Measurements from ENCODE around the gene FBXO48.
A peak's percentile ranks its signal among the peaks of the same experiment; 100 is the strongest.

The FBXO48 gene

DNA sequence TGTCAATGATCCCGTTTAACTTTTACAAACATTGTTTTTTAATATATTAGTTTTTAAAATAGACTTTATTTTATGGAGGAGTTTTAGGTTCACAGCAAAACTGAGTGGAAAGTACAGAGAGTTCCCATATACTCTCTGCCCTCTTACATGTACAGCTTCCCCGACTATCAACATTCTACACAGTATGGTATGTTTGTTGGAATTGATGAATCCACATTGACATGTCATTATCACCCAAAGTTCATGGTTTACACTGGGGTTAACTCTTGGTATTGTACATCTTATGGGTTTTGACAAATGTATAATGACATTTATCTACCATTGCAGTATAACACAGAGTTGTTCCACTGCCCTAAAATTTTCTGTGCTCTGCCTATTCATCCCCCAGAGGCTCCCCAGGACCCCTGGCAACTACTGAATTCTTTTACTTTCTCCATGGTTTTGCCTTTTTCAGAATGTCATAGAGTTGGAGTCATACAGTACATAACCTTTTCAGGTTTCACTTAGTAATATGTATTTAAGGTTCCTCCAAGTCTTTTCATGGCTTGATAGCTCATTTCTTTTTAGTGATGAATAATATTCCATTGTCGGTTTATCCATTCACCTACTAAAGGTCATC is 5.8 kb upstream of the FBXO48 start:
- Histone ChIP-seq H3K4me1 (ENCODE audit: control insufficient read depth in 2 of 2, insufficient read depth in 2 of 2, low read length in 2 of 2) (peaks cover 3 to 8% of the 10 kb centered on the region in 2 donors), H3K9ac (ENCODE audit: low read depth in 1 of 2, low read length in 2 of 2) (no peak overlapping the region), H3K27ac (ENCODE audit: low read depth in 2 of 2, low read length in 2 of 2) (no peak overlapping the region), H3K9me3 (ENCODE audit: control insufficient read depth in 2 of 2, low read length in 2 of 2) (no peaks in the 10 kb centered on the region), H3K36me3 (ENCODE audit: control insufficient read depth in 2 of 2, insufficient read depth in 2 of 2, low read length in 2 of 2) (no peaks in the 10 kb centered on the region), H3K27me3 (ENCODE audit: control insufficient read depth in 2 of 2, insufficient read depth in 2 of 2, low read length in 2 of 2) (no peaks in the 10 kb centered on the region), H3K4me3 (ENCODE audit: low read length in 2 of 2) (no peak overlapping the region)

DNA sequence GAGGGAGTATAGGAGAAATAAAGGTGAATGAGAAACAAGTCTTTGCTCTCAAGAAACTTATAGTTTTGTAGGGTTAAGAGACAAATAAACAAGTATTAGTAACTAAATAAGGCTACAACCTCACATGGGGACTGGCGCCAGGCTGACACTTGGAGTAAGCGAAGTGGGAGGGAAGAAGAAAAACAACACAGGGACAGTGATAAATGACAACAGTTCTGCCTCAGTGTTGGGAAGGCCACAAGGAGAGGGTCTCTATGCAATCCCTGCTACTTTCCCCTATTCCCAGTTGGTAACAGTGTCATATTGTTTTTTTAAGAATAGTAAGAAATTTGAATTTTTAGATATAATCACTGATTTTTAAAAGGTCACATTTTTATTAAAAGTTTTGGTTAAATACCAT is 4.3 kb upstream of the FBXO48 start:
- Histone ChIP-seq H3K27ac (ENCODE audit: low read depth in 2 of 2, low read length in 2 of 2) (no peak overlapping the region), H3K36me3 (ENCODE audit: control insufficient read depth in 2 of 2, insufficient read depth in 2 of 2, low read length in 2 of 2) (no peaks in the 10 kb centered on the region), H3K9me3 (ENCODE audit: control insufficient read depth in 2 of 2, low read length in 2 of 2) (no peaks in the 10 kb centered on the region), H3K9ac (ENCODE audit: low read depth in 1 of 2, low read length in 2 of 2) (no peak overlapping the region), H3K4me3 (ENCODE audit: low read length in 2 of 2) (no peak overlapping the region), H3K4me1 (ENCODE audit: control insufficient read depth in 2 of 2, insufficient read depth in 2 of 2, low read length in 2 of 2) (peaks cover 6 to 12% of the 10 kb centered on the region in 2 donors), H3K27me3 (ENCODE audit: control insufficient read depth in 2 of 2, insufficient read depth in 2 of 2, low read length in 2 of 2) (no peaks in the 10 kb centered on the region)

DNA sequence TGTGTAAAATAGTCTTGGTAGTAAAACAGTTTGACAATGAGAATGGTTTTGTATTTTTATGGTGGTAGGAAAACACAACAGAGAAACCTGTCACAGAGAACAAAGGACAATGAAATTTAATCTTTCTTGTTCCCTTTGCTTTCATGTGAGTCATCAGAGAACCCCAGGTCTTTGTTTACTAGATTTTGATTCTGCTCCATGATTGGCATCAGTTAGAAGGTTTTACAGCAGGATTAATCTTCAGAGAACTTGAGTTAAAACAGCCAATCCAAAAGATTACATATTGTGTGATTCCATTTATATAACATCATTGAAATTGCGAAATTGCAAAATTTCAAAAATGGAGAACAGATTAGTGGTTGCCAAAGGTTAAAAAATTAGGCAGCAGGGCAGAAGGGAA is 2.8 kb upstream of the FBXO48 start:
- H3K4me1 ChIP-seq (ENCODE audit: control insufficient read depth in 2 of 2, insufficient read depth in 2 of 2, low read length in 2 of 2): peaks cover 9 to 19% of the 10 kb centered on the region in 2 donors

DNA sequence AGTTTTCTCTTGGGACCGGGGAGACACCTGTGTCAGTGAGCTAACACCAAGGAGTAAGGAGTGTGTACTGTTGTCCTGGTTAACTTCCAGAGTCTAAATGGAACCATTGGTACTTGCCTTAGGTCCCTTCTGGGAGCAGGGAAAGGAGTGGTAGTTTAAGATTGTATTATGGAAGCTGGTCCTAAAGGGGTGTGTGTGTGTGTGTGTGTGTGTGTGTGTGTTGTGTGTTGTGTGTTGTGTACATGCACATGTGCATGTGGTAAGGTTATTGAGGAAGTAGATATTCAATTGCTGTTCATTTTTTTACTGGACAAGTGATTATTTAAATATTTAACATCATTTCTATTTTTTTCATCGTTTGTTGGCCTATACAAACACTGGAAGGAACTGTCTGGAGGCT is 1.7 kb upstream of the FBXO48 start:
- no peaks in the 10 kb centered on the region for H3K9me3 ChIP-seq (ENCODE audit: control insufficient read depth in 2 of 2, low read length in 2 of 2)
- no peak overlapping the region for H3K9ac ChIP-seq (ENCODE audit: low read depth in 1 of 2, low read length in 2 of 2)
- H3K36me3 ChIP-seq (ENCODE audit: control insufficient read depth in 2 of 2, insufficient read depth in 2 of 2, low read length in 2 of 2): no peaks in the 10 kb centered on the region
- H3K27ac ChIP-seq (ENCODE audit: low read depth in 2 of 2, low read length in 2 of 2): no peak overlapping the region
- no peaks in the 10 kb centered on the region for H3K27me3 ChIP-seq (ENCODE audit: control insufficient read depth in 2 of 2, insufficient read depth in 2 of 2, low read length in 2 of 2)
- H3K4me1 ChIP-seq (ENCODE audit: control insufficient read depth in 2 of 2, insufficient read depth in 2 of 2, low read length in 2 of 2): peaks cover 9 to 19% of the 10 kb centered on the region in 2 donors
- no peak overlapping the region for H3K4me3 ChIP-seq (ENCODE audit: low read length in 2 of 2)

More for the DNA sequence above, 2.8 kb upstream of the FBXO48 start:
- H3K36me3 ChIP-seq (ENCODE audit: control insufficient read depth in 2 of 2, insufficient read depth in 2 of 2, low read length in 2 of 2): no peaks in the 10 kb centered on the region
- H3K9me3 ChIP-seq (ENCODE audit: control insufficient read depth in 2 of 2, low read length in 2 of 2): no peaks in the 10 kb centered on the region
- no peak overlapping the region for H3K27ac ChIP-seq (ENCODE audit: low read depth in 2 of 2, low read length in 2 of 2)
- no peak overlapping the region for H3K4me3 ChIP-seq (ENCODE audit: low read length in 2 of 2)
- no peak overlapping the region for H3K9ac ChIP-seq (ENCODE audit: low read depth in 1 of 2, low read length in 2 of 2)
- no peaks in the 10 kb centered on the region for H3K27me3 ChIP-seq (ENCODE audit: control insufficient read depth in 2 of 2, insufficient read depth in 2 of 2, low read length in 2 of 2)

DNA sequence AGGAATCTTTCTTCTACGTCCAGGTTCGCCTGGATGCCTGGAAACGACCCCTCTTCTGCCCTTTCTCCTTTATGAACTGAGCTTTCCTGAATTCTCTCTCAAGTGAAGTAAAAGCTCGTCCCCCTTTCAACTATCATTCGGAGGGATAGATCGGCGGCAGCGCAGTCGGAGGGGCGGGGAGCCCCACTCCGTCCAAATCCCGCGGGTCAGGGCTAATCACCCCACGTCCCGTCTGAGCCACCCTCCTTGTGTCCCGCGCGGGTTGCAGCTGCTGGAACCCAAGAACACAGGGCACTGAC is 367 bp downstream of the FBXO48 start:
- H3K27me3 ChIP-seq (ENCODE audit: control insufficient read depth in 2 of 2, insufficient read depth in 2 of 2, low read length in 2 of 2): no peaks in the 10 kb centered on the region
- H3K27ac ChIP-seq (ENCODE audit: low read depth in 2 of 2, low read length in 2 of 2): peak overlapping the region; percentile 84
- no peaks in the 10 kb centered on the region for H3K9me3 ChIP-seq (ENCODE audit: control insufficient read depth in 2 of 2, low read length in 2 of 2)
- no peaks in the 10 kb centered on the region for H3K36me3 ChIP-seq (ENCODE audit: control insufficient read depth in 2 of 2, insufficient read depth in 2 of 2, low read length in 2 of 2)
- H3K4me1 ChIP-seq (ENCODE audit: control insufficient read depth in 2 of 2, insufficient read depth in 2 of 2, low read length in 2 of 2): peaks cover 9 to 19% of the 10 kb centered on the region in 2 donors
- peak overlapping the region; percentile 82 to 86 for H3K9ac ChIP-seq (ENCODE audit: low read depth in 1 of 2, low read length in 2 of 2)
- H3K4me3 ChIP-seq (ENCODE audit: low read length in 2 of 2): peak overlapping the region; percentile 88 to 93

DNA sequence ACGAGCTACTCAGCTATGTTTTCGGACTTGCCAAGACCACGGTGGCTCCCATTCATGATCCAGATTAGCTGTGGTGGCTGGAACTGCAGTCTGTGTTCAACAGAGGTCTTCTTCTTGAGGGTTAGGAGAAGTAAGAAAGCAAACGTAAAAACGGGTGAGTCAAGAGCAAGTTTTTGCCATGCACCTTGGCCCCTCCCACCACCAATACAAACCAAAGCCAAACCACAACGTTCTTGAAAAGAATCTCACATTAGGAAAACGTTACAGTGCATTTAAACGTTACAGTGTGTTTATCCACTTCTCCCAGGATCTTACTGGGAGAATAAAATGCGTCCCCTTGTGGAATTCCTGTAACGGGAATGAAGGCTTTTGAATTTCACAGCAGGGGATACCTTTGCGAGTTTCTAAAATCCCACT is 725 bp downstream of the FBXO48 start:
- Histone ChIP-seq H3K36me3 (ENCODE audit: control insufficient read depth in 2 of 2, insufficient read depth in 2 of 2, low read length in 2 of 2) (no peaks in the 10 kb centered on the region), H3K4me1 (ENCODE audit: control insufficient read depth in 2 of 2, insufficient read depth in 2 of 2, low read length in 2 of 2) (peaks cover 9 to 19% of the 10 kb centered on the region in 2 donors), H3K27me3 (ENCODE audit: control insufficient read depth in 2 of 2, insufficient read depth in 2 of 2, low read length in 2 of 2) (no peaks in the 10 kb centered on the region), H3K4me3 (ENCODE audit: low read length in 2 of 2) (peak overlapping the region; percentile 88 to 93), H3K27ac (ENCODE audit: low read depth in 2 of 2, low read length in 2 of 2) (peak overlapping the region; percentile 84), H3K9me3 (ENCODE audit: control insufficient read depth in 2 of 2, low read length in 2 of 2) (no peaks in the 10 kb centered on the region), H3K9ac (ENCODE audit: low read depth in 1 of 2, low read length in 2 of 2) (peak overlapping the region; percentile 82 to 86)

DNA sequence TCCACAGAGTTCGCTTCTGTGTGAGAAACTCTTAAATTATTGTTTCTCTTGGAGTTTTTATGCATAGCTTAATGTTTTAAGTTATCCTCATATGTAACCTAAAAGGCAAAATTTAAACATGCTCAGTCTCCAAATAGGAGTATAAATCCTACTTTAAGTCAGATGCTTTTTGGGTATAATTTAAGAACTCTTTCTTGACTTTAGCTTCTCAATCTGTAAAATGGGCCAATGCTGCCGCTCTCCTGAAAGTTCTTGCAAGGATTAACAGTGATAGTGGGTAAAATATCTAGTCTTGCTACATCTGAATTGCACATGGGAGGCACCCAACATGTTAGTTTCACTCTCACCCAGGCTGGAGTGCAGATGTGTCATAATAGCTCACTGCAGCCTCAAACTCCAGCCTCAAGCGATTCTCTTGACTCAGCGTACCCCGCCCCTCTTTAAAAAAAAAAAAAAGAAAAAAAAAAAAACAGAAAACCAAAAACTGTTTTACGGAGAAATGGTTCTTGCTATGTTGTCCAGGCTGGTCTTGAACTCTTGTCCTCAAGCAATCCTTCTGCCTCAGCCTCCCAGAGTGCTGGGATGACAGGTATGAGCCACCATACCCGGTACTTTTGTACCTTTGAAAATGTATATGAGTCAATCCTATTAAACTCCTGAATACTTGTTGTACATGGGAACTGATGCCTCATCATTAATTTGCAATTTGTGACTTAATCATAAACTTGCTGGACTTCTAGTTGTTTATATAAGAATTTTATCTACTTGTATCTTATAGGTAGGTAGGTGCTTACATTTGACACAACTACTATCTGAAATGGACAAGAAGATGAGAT is 1.8 kb downstream of the FBXO48 start:
- no peaks in the 10 kb centered on the region for H3K9me3 ChIP-seq (ENCODE audit: control insufficient read depth in 2 of 2, low read length in 2 of 2)
- H3K27ac ChIP-seq (ENCODE audit: low read depth in 2 of 2, low read length in 2 of 2): peak overlapping the region in 1 of 2 donors; percentile 11
- no peaks in the 10 kb centered on the region for H3K36me3 ChIP-seq (ENCODE audit: control insufficient read depth in 2 of 2, insufficient read depth in 2 of 2, low read length in 2 of 2)
- H3K4me3 ChIP-seq (ENCODE audit: low read length in 2 of 2): no peak overlapping the region
- H3K27me3 ChIP-seq (ENCODE audit: control insufficient read depth in 2 of 2, insufficient read depth in 2 of 2, low read length in 2 of 2): no peaks in the 10 kb centered on the region
- H3K9ac ChIP-seq (ENCODE audit: low read depth in 1 of 2, low read length in 2 of 2): no peak overlapping the region
- H3K4me1 ChIP-seq (ENCODE audit: control insufficient read depth in 2 of 2, insufficient read depth in 2 of 2, low read length in 2 of 2): peaks cover 9 to 19% of the 10 kb centered on the region in 2 donors

DNA sequence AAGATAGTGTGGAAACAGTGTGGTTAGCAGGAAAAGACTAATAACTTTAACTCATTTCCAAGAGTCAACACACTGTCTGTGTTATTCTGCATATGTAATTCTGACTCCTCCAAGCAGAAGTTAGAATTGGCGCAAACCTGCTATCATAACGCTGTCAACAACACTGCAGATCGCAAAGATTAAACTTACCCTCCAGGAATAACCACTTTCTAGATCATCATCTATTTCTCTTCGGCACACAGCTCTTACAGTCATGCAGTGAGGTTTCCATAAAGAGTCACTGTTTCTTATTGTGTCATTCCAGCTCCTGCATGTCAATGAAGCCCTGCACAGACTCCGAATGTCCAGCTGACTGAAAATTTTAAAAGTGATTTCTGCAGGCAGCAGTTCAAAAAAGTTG is 2.4 kb downstream of the FBXO48 start:
- Histone ChIP-seq H3K27ac (ENCODE audit: low read depth in 2 of 2, low read length in 2 of 2) (no peak overlapping the region), H3K9me3 (ENCODE audit: control insufficient read depth in 2 of 2, low read length in 2 of 2) (no peaks in the 10 kb centered on the region), H3K4me1 (ENCODE audit: control insufficient read depth in 2 of 2, insufficient read depth in 2 of 2, low read length in 2 of 2) (peaks cover 9 to 19% of the 10 kb centered on the region in 2 donors)

DNA sequence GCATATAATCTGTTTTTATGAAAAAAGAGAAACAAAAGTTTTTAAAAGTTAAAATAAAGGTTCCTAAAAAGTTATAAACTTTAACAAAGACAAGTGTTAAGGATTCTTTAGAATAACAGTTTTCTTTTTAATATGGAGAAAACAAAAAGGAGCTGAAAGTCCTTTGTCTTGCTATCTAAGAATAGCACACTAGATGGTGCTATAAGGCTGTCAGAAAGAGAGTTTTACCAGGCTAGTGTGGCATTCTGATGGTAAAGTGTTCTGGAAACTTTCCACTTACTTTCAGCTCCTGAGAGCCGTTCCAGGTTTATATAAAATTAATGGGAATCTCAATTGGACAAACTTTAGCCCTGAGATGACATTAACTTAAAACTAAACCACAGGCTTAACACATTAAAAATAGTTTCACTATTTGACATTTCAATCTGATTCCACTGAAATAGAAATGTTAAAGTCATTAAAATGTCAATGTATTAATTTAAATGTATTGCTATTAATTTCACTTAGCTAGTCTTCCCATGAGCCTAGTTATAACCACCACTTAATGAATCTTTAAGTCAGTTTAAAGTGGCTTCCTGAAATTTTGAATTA is 3.7 kb downstream of the FBXO48 start:
- H3K27me3 ChIP-seq (ENCODE audit: control insufficient read depth in 2 of 2, insufficient read depth in 2 of 2, low read length in 2 of 2): no peaks in the 10 kb centered on the region
- no peaks in the 10 kb centered on the region for H3K9me3 ChIP-seq (ENCODE audit: control insufficient read depth in 2 of 2, low read length in 2 of 2)
- no peaks in the 10 kb centered on the region for H3K36me3 ChIP-seq (ENCODE audit: control insufficient read depth in 2 of 2, insufficient read depth in 2 of 2, low read length in 2 of 2)
- H3K4me1 ChIP-seq (ENCODE audit: control insufficient read depth in 2 of 2, insufficient read depth in 2 of 2, low read length in 2 of 2): peaks cover 9 to 15% of the 10 kb centered on the region in 2 donors
- no peak overlapping the region for H3K4me3 ChIP-seq (ENCODE audit: low read length in 2 of 2)
- H3K9ac ChIP-seq (ENCODE audit: low read depth in 1 of 2, low read length in 2 of 2): no peak overlapping the region
- no peak overlapping the region for H3K27ac ChIP-seq (ENCODE audit: low read depth in 2 of 2, low read length in 2 of 2)

More for the DNA sequence above, 2.4 kb downstream of the FBXO48 start:
- H3K4me3 ChIP-seq (ENCODE audit: low read length in 2 of 2): no peak overlapping the region
- H3K36me3 ChIP-seq (ENCODE audit: control insufficient read depth in 2 of 2, insufficient read depth in 2 of 2, low read length in 2 of 2): no peaks in the 10 kb centered on the region
- H3K27me3 ChIP-seq (ENCODE audit: control insufficient read depth in 2 of 2, insufficient read depth in 2 of 2, low read length in 2 of 2): no peaks in the 10 kb centered on the region
- H3K9ac ChIP-seq (ENCODE audit: low read depth in 1 of 2, low read length in 2 of 2): no peak overlapping the region

DNA sequence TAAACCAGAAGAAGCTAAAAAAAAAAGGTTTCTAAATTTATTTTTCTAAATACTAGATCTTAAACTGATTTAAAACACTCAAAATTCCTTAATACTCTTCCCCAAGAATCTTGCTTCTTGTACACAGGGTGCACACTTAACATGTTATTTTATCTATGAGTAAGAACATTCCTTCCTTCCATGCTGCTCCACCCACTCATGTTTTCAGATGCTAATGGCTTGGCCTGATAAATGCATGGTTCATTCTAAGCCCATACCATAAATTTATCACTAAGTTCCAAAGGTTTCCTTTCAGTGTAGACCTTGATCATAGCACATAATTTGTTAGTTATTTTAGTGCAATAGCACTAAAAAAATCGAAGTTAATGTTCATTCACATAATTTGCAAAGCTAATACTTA is 8.1 kb downstream of the FBXO48 start:
- no peaks in the 10 kb centered on the region for H3K4me1 ChIP-seq (ENCODE audit: control insufficient read depth in 2 of 2, insufficient read depth in 2 of 2, low read length in 2 of 2)
- no peak overlapping the region for H3K4me3 ChIP-seq (ENCODE audit: low read length in 2 of 2)
- H3K27ac ChIP-seq (ENCODE audit: low read depth in 2 of 2, low read length in 2 of 2): no peak overlapping the region
- no peaks in the 10 kb centered on the region for H3K27me3 ChIP-seq (ENCODE audit: control insufficient read depth in 2 of 2, insufficient read depth in 2 of 2, low read length in 2 of 2)
- H3K9ac ChIP-seq (ENCODE audit: low read depth in 1 of 2, low read length in 2 of 2): no peak overlapping the region
- no peaks in the 10 kb centered on the region for H3K9me3 ChIP-seq (ENCODE audit: control insufficient read depth in 2 of 2, low read length in 2 of 2)
- no peaks in the 10 kb centered on the region for H3K36me3 ChIP-seq (ENCODE audit: control insufficient read depth in 2 of 2, insufficient read depth in 2 of 2, low read length in 2 of 2)

Measured in mucosa of rectum (tissue), 2 donors.